GM19193 (cell line): ENCODE data around the gene FIS1.

Source experiments
- POLR2A ChIP-seq: IDR thresholded peaks from 4 replicates; pipeline ENCODE4 v1.6.1; 2011; ENCODE audit not compliant: insufficient read depth, insufficient read length; ENCODE audit errors: extremely low read depth

The FIS1 gene

GRCh38 chr7:101235050-101235449, 9.8 kb downstream of the FIS1 start:
- no peak for TF ChIP-seq POLR2A

GRCh38 chr7:101234636-101235035, 10.2 kb downstream of the FIS1 start:
- no peak for TF ChIP-seq POLR2A

GRCh38 chr7:101233907-101234547, 10.9 kb downstream of the FIS1 start:
- no peak for TF ChIP-seq POLR2A

GRCh38 chr7:101232141-101232850, 12.6 kb downstream of the FIS1 start:
- no peak for TF ChIP-seq POLR2A

- TF ChIP-seq POLR2A = no peak
These were observed 13.2 kb downstream of the FIS1 start for GRCh38 chr7:101231644-101232043.

- TF ChIP-seq POLR2A = no peak
These were observed 18.2 kb downstream of the FIS1 start for GRCh38 chr7:101226721-101227120.

- TF ChIP-seq POLR2A = no peak
These were observed 19.2 kb downstream of the FIS1 start for GRCh38 chr7:101225650-101226049.

- TF ChIP-seq POLR2A = no peak
These were observed 21.4 kb downstream of the FIS1 start for GRCh38 chr7:101223528-101223927.

GRCh38 chr7:101222275-101222830, 22.5 kb downstream of the FIS1 start:
- TF ChIP-seq POLR2A = no peak

- no peak for TF ChIP-seq POLR2A
These were observed 24.6 kb downstream of the FIS1 start for GRCh38 chr7:101220295-101220694.

- no peak for TF ChIP-seq POLR2A
These were observed 26.4 kb downstream of the FIS1 start for GRCh38 chr7:101218236-101219125.

- TF ChIP-seq POLR2A = peak; percentile 45
These were observed 27.3 kb downstream of the FIS1 start, which contains the start of the genes PLOD3 and ZNHIT1 for GRCh38 chr7:101217388-101218235. TSS of gene PLOD3 (minus strand) at chr7:101217581. CDS start at chr7:101217274, 307 bp downstream. TSS of gene ZNHIT1 (plus strand) at chr7:101218165. CDS start at chr7:101218196, 31 bp downstream.

GRCh38 chr7:101216860-101217387, 28.0 kb downstream of the FIS1 start:
- no peak for TF ChIP-seq POLR2A
